CD4-positive, alpha-beta T cell treated with Interferon alpha-2 for 1 hour (primary cell): Measurements from ENCODE around the gene CLEC2L.

Experiments
- DNase-seq, 2 donors: peaks; one replicate each; pipeline ENCODE4 v3.0.0-alpha.2; 2020 to 2022

CLEC2L gene

GRCh38 chr7:139557857-139558581 lies 34.5 kb downstream of the CLEC2L start:
- DNase-seq, result no peak

- DNase-seq, result no peak
Measured at GRCh38 chr7:139559364-139560105, 36.0 kb downstream of the CLEC2L start.

GRCh38 chr7:139560199-139560598 lies 36.7 kb downstream of the CLEC2L start:
- DNase-seq, result no peak

- no peak for DNase-seq
Measured at GRCh38 chr7:139560678-139561077, 37.2 kb downstream of the CLEC2L start.

- DNase-seq, result no peak
Measured at GRCh38 chr7:139562491-139562890, 39.0 kb downstream of the CLEC2L start.

- DNase-seq, result no peak
Measured at GRCh38 chr7:139562961-139563565, 39.6 kb downstream of the CLEC2L start.

GRCh38 chr7:139563856-139564255 lies 40.4 kb downstream of the CLEC2L start:
- no peak for DNase-seq

GRCh38 chr7:139566075-139566474 lies 42.6 kb downstream of the CLEC2L start:
- DNase-seq, result no peak

GRCh38 chr7:139566736-139567646 lies 43.5 kb downstream of the CLEC2L start:
- no peak for DNase-seq

- DNase-seq, result no peak
Measured at GRCh38 chr7:139567647-139568345, 44.3 kb downstream of the CLEC2L start.

- no peak for DNase-seq
Measured at GRCh38 chr7:139568346-139568675, 44.8 kb downstream of the CLEC2L start.

- no peak for DNase-seq
Measured at GRCh38 chr7:139568813-139569490, 45.5 kb downstream of the CLEC2L start.

- DNase-seq, result no peak
Measured at GRCh38 chr7:139570119-139570518, 46.6 kb downstream of the CLEC2L start.

- no peak for DNase-seq
Measured at GRCh38 chr7:139570626-139571025, 47.1 kb downstream of the CLEC2L start.

GRCh38 chr7:139571190-139571589 lies 47.7 kb downstream of the CLEC2L start:
- no peak for DNase-seq

- DNase-seq, result no peak
Measured at GRCh38 chr7:139571651-139572050, 48.2 kb downstream of the CLEC2L start.

GRCh38 chr7:139572071-139572470 lies 48.6 kb downstream of the CLEC2L start:
- DNase-seq, result no peak

- DNase-seq, result no peak
Measured at GRCh38 chr7:139572704-139573385, 49.4 kb downstream of the CLEC2L start.

- DNase-seq, result no peak
Measured at GRCh38 chr7:139573871-139574270, 50.4 kb downstream of the CLEC2L start.

- no peak for DNase-seq
Measured at GRCh38 chr7:139574618-139575337, 51.3 kb downstream of the CLEC2L start.

- DNase-seq, result no peak
Measured at GRCh38 chr7:139575338-139575680, 51.8 kb downstream of the CLEC2L start.
